HEK293T (cell line): Measurements from ENCODE around the gene NUDT12.

ENCODE experiments used
- CTCF ChIA-PET: fragments of 350-600 bp; formaldehyde crosslinking; extraction: SDS; loops from one replicate; lab custom pipeline; 2021; ENCODE audit warnings: antibody characterized with exemption, inconsistent platforms; lab: Yijun Ruan, JAX
- POLR2A ChIA-PET: fragments of 350-600 bp; formaldehyde crosslinking; extraction: SDS; loops from one replicate; lab custom pipeline; 2020; ENCODE audit warnings: antibody characterized with exemption, inconsistent platforms; lab: Yijun Ruan, JAX
- DNase-seq: peaks from one replicate; pipeline ENCODE4 v3.0.0; 2012; ENCODE audit warnings: mixed read lengths; ENCODE audit errors: extremely low spot score
- ARNT ChIP-seq: fragments of 450-650 bp; IDR thresholded peaks from 2 replicates; pipeline ENCODE4 v1.6.1; 2017; ENCODE audit warnings: mild to moderate bottlenecking
- BHLHE40 ChIP-seq: fragments of 450-650 bp; IDR thresholded peaks from 2 replicates; pipeline ENCODE4 v1.6.1; 2016; ENCODE audit warnings: mild to moderate bottlenecking, moderate library complexity, borderline replicate concordance
- CTBP1 ChIP-seq: fragments of 450-650 bp; IDR thresholded peaks from 2 replicates; pipeline ENCODE4 v1.6.1; 2016; ENCODE audit warnings: borderline replicate concordance
- ELF4 ChIP-seq: fragments of 450-650 bp; IDR thresholded peaks from 2 replicates; pipeline ENCODE4 v1.6.1; 2017; ENCODE audit warnings: antibody characterized with exemption
- FOXA1 ChIP-seq: fragments of 450-650 bp; IDR thresholded peaks from 2 replicates; pipeline ENCODE4 v1.6.1; 2016; ENCODE audit warnings: mild to moderate bottlenecking
- FOXK2 ChIP-seq: fragments of 450-650 bp; IDR thresholded peaks from 2 replicates; pipeline ENCODE4 v1.6.1; 2016; ENCODE audit warnings: mild to moderate bottlenecking
- FOXM1 ChIP-seq: fragments of 450-650 bp; IDR thresholded peaks from 2 replicates; pipeline ENCODE4 v1.6.1; 2017; ENCODE audit warnings: mild to moderate bottlenecking, borderline replicate concordance
- HDGF ChIP-seq: fragments of 450-650 bp; IDR thresholded peaks from 2 replicates; pipeline ENCODE4 v1.6.1; 2017; ENCODE audit warnings: antibody characterized with exemption, borderline replicate concordance
- L3MBTL2 ChIP-seq: fragments of 450-650 bp; conservative IDR thresholded peaks from 2 replicates; pipeline ENCODE4 v1.6.1; 2016; ENCODE audit warnings: mild to moderate bottlenecking
- LEF1 ChIP-seq: fragments of 450-650 bp; IDR thresholded peaks from 2 replicates; pipeline ENCODE4 v1.6.1; 2017; ENCODE audit warnings: mild to moderate bottlenecking, borderline replicate concordance
- NFRKB ChIP-seq: fragments of 450-650 bp; IDR thresholded peaks from 2 replicates; pipeline ENCODE4 v1.6.1; 2016; ENCODE audit warnings: mild to moderate bottlenecking, moderate library complexity
- PKNOX1 ChIP-seq: fragments of 450-650 bp; IDR thresholded peaks from 2 replicates; pipeline ENCODE4 v1.6.1; 2016
- SP1 ChIP-seq: fragments of 450-650 bp; IDR thresholded peaks from 2 replicates; pipeline ENCODE4 v1.6.1; 2017
- SUZ12 ChIP-seq: fragments of 450-650 bp; IDR thresholded peaks from 2 replicates; pipeline ENCODE4 v1.6.1; 2016; ENCODE audit warnings: mild to moderate bottlenecking
- TARDBP ChIP-seq: fragments of 450-650 bp; IDR thresholded peaks from 2 replicates; pipeline ENCODE4 v1.6.1; 2016
- ZNF384 ChIP-seq: fragments of 450-650 bp; IDR thresholded peaks from 2 replicates; pipeline ENCODE4 v1.6.1; 2016

The NUDT12 gene

DNA sequence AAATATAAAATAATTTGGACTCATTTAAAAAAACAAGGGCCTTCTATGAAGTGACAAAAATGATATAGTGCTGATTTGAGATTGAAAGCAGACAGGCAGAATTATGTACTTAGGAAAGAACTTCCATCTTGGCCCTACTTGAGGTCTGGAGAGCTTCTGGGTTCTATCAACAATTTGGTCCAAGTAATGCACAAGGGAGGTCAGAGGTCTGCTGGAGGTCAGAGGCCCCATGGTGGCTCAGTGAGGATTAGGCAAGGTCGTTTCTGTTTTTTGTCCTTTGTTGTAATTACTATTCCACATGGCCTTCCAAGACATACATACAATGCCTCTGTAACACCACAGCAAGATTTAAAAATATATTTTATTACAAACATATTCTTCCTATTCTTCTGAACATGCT, 37.2 kb downstream of the NUDT12 start:
- ChIA-PET CTCF (no interaction called here), POLR2A (no interaction called here)

GRCh38 chr5:103523319-103523718, 39.3 kb downstream of the NUDT12 start:
- no peak for TF ChIP-seq BHLHE40
- TF ChIP-seq CTBP1 = no peak
- no peak for TF ChIP-seq PKNOX1
- no peak for TF ChIP-seq ELF4
- no peak for TF ChIP-seq NFRKB
- TF ChIP-seq FOXK2 = no peak
- TF ChIP-seq FOXA1 = no peak
- no peak for TF ChIP-seq SUZ12
- no peak for DNase-seq
- CTCF ChIA-PET = interaction anchor here (0.6 kb wide), 1 partner anchor 179 kb away, joined by 4 read pairs; no protein-coding TSS in a partner anchor
- POLR2A ChIA-PET = no interaction called here

More for the DNA sequence above, 37.2 kb downstream of the NUDT12 start:
- no peak for DNase-seq
- TF ChIP-seq FOXM1 (no peak), L3MBTL2 (no peak), CTBP1 (no peak), ARNT (no peak), ELF4 (no peak), SP1 (no peak), HDGF (no peak), NFRKB (no peak), ZNF384 (no peak), FOXK2 (no peak)

- TF ChIP-seq CTBP1 = no peak
- TF ChIP-seq SUZ12 = no peak
- TF ChIP-seq LEF1 = no peak
- no peak for TF ChIP-seq ARNT
- TF ChIP-seq SP1 = no peak
- no peak for TF ChIP-seq FOXK2
- no peak for TF ChIP-seq L3MBTL2
- TF ChIP-seq PKNOX1 = no peak
- TF ChIP-seq BHLHE40 = no peak
- ChIA-PET POLR2A (no interaction called here), CTCF (no interaction called here)
- DNase-seq = no peak
These were observed 40.0 kb downstream of the NUDT12 start for GRCh38 chr5:103522586-103522985.

- CTCF ChIA-PET = interaction anchor here (0.7 to 1.1 kb wide), 2 partner anchors 32 to 177 kb away, joined by 3 read pairs; no protein-coding TSS in a partner anchor
- POLR2A ChIA-PET = no interaction called here
- no peak for TF ChIP-seq PKNOX1
- TF ChIP-seq TARDBP = no peak
- TF ChIP-seq FOXM1 = no peak
- no peak for TF ChIP-seq ZNF384
- TF ChIP-seq SUZ12 = no peak
- no peak for TF ChIP-seq ELF4
- TF ChIP-seq NFRKB = no peak
- no peak for TF ChIP-seq ARNT
- TF ChIP-seq L3MBTL2 = no peak
- no peak for TF ChIP-seq CTBP1
- TF ChIP-seq BHLHE40 = no peak
- TF ChIP-seq LEF1 = no peak
- TF ChIP-seq HDGF = no peak
- TF ChIP-seq FOXA1 = no peak
- TF ChIP-seq SP1 = no peak
- TF ChIP-seq FOXK2 = no peak
- peak; percentile 11 for DNase-seq
These were observed 43.0 kb downstream of the NUDT12 start for GRCh38 chr5:103519550-103519949.

DNA sequence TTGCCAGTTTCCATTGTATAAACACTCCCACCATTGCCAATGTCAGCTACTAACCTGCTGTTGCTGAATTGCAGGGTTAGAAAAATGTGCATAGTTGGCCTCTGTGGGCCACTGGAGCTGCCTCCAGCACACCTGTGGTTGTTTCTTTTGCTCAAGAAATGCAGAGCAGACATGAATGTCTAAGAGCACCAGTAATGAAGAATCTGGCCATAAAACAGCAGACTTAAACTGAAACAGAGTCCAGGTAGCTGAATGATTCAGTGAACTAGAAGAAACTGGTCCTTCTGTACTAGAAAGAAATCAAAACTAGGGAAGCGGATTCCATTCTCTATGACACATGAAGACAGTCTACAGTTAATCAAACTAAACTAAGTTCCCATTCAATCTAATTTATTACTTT, 48.2 kb downstream of the NUDT12 start:
- ChIA-PET CTCF (no interaction called here), POLR2A (no interaction called here)
- no peak for DNase-seq
- TF ChIP-seq CTBP1 (no peak), SUZ12 (no peak), ELF4 (no peak), TARDBP (no peak), HDGF (no peak), NFRKB (no peak), L3MBTL2 (no peak), ZNF384 (no peak), BHLHE40 (no peak), LEF1 (no peak)

DNA sequence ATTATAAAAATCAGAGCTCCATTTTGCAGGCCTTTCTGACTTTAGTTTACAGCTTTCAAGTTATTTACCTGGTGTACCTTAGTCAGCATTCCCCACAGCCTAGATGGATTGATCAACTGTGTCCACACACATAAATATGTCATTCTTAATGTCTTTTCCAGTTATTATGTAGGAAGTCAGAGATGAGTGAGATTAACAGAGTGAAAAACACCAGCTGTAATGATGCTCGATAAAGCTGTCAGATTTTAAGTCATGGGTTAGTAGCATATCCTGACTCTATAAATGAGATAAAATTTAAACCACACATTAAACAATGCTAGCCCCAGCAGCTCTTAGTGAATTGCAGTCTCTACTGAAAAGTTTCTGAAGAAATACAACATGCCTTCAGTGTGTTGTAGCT, 48.9 kb downstream of the NUDT12 start:
- CTCF ChIA-PET = no interaction called here
- TF ChIP-seq TARDBP (no peak), ZNF384 (no peak), CTBP1 (no peak), NFRKB (no peak), FOXK2 (no peak), PKNOX1 (no peak), SUZ12 (no peak), L3MBTL2 (no peak)
- DNase-seq = no peak
- POLR2A ChIA-PET = no interaction called here
